Keratinocyte (primary cell): ENCODE measurements around the gene PCBD2. TPM values are rescaled to one million over a fixed set of nuclear protein-coding genes. Genes with fewer than 3 reads are reported as not detected.

Source experiments
- DNase-seq: peaks from one replicate; pipeline ENCODE4 v3.0.0-alpha.2; 2011; ENCODE audit warnings: low read depth, missing footprints, low spot score
- FAIRE-seq: peaks from 2 replicates; lab custom pipeline; 2011; peaks lifted over from hg19 to GRCh38; lab: Jason Lieb, UNC
- H2AFZ ChIP-seq: 2 replicates; pipeline ENCODE4 v1.6.0; 2012; ENCODE audit warnings: low read length, control low read depth, inconsistent platforms; ENCODE audit not compliant: control insufficient read depth
- H3K27ac ChIP-seq: 2 replicates; pipeline ENCODE4 v1.5.1; 2011; ENCODE audit warnings: low read length; ENCODE audit not compliant: control insufficient read depth, insufficient read depth
- H3K27me3 ChIP-seq: 3 replicates; pipeline ENCODE4 v1.6.0; 2011; ENCODE audit warnings: low read length; ENCODE audit not compliant: control insufficient read depth, insufficient read depth; ENCODE audit errors: extremely low read depth
- H3K36me3 ChIP-seq, 2 experiments: 2 replicates in 1 of 2; 3 replicates in 1 of 2; pipeline ENCODE4 v1.5.1; 2011; ENCODE audit warnings: low read length in 2 of 2, mild to moderate bottlenecking in 1 of 2; ENCODE audit not compliant: control insufficient read depth in 2 of 2, insufficient read depth in 2 of 2; ENCODE audit errors: extremely low read depth in 1 of 2
- H3K4me1 ChIP-seq: 3 replicates; pipeline ENCODE4 v1.5.1; 2011; ENCODE audit warnings: low read length; ENCODE audit not compliant: control insufficient read depth, insufficient read depth; ENCODE audit errors: extremely low read depth
- H3K4me2 ChIP-seq: 3 replicates; pipeline ENCODE4 v1.6.0; 2011; ENCODE audit warnings: low read depth, low read length; ENCODE audit not compliant: control insufficient read depth, insufficient read depth; ENCODE audit errors: extremely low read depth
- H3K4me3 ChIP-seq, 3 experiments: fragments of 200-600 bp in 1 of 3; sonication (generic) in 1 of 3; 2 replicates in 2 of 3; 3 replicates in 1 of 3; pipeline ENCODE4 v1.5.1; 2011 to 2016; ENCODE audit warnings: low read length in 3 of 3, mild to moderate bottlenecking in 3 of 3, control low read depth in 2 of 3, inconsistent platforms in 1 of 3, low read depth in 1 of 3, mixed read lengths in 1 of 3, mixed run types in 1 of 3, moderate library complexity in 1 of 3; ENCODE audit not compliant: control insufficient read depth in 2 of 3, insufficient read depth in 2 of 3; ENCODE audit errors: extremely low read depth in 1 of 3
- H3K79me2 ChIP-seq: 2 replicates; pipeline ENCODE4 v1.6.0; 2012; ENCODE audit warnings: low read length; ENCODE audit not compliant: control insufficient read depth, insufficient read depth
- H3K9ac ChIP-seq: 3 replicates; pipeline ENCODE4 v1.6.0; 2011; ENCODE audit warnings: low read length; ENCODE audit not compliant: control insufficient read depth, insufficient read depth; ENCODE audit errors: extremely low read depth
- H3K9me1 ChIP-seq: 3 replicates; pipeline ENCODE4 v1.6.0; 2011; ENCODE audit warnings: low read length; ENCODE audit not compliant: control insufficient read depth, insufficient read depth; ENCODE audit errors: extremely low read depth
- H3K9me3 ChIP-seq: 2 replicates; pipeline ENCODE4 v1.5.1; 2012; ENCODE audit warnings: low read depth, low read length; ENCODE audit not compliant: control insufficient read depth
- H4K20me1 ChIP-seq: 3 replicates; pipeline ENCODE4 v1.6.0; 2011; ENCODE audit warnings: low read length; ENCODE audit not compliant: control insufficient read depth, insufficient read depth; ENCODE audit errors: extremely low read depth
- EZH2 ChIP-seq: IDR thresholded peaks from one replicate; pipeline ENCODE4 v1.6.1; 2012; ENCODE audit warnings: inconsistent platforms, mild to moderate bottlenecking, low read length, moderate library complexity
- dilution Hi-C: fragments of 300-500 bp; cut with MboI; formaldehyde crosslinking; loops from one replicate; pipeline ENCODE4 v1.7.0; 2020; ENCODE audit warnings: low sequenced_read_pairs; ENCODE audit not compliant: extremely low pct_ligation_motif_present
- polyA plus RNA-seq, 5 experiments: library from polyadenylated mRNA; depleted of rRNA in 3 of 5; stranded (reverse) in 3 of 5; stranded (forward) in 1 of 5; unstranded in 1 of 5; fragments of >200 nt; gene quantifications; 1 replicate in 1 of 5; 2 replicates in 3 of 5; 3 replicates in 1 of 5; pipeline versions ENCODE4 v1.2.1 to v1.2.3, GENCODE V29; 2011 to 2012; ENCODE audit warnings: missing spikeins in 2 of 5, low read depth in 1 of 5, low replicate concordance in 1 of 5
- TF ChIP-seq, protein P1 (sequence below), 3 experiments: IDR thresholded peaks in 1 of 3; conservative IDR thresholded peaks in 1 of 3; optimal IDR thresholded peaks in 1 of 3; 2 replicates in 2 of 3; 3 replicates in 1 of 3; pipeline versions ENCODE3 to v1.5.1; 2011; ENCODE audit warnings: low read length in 3 of 3, mild to moderate bottlenecking in 3 of 3, moderate library complexity in 2 of 3, control low read depth in 1 of 3, inconsistent platforms in 1 of 3; ENCODE audit not compliant: insufficient read depth in 2 of 3; ENCODE audit errors: extremely low read depth in 1 of 3

Gene PCBD2
- polyA plus RNA-seq, 1 donor (not counting 4 experiments of a cell fraction or from before 2014, with no cell fraction given), result 6.2 TPM

DNA sequence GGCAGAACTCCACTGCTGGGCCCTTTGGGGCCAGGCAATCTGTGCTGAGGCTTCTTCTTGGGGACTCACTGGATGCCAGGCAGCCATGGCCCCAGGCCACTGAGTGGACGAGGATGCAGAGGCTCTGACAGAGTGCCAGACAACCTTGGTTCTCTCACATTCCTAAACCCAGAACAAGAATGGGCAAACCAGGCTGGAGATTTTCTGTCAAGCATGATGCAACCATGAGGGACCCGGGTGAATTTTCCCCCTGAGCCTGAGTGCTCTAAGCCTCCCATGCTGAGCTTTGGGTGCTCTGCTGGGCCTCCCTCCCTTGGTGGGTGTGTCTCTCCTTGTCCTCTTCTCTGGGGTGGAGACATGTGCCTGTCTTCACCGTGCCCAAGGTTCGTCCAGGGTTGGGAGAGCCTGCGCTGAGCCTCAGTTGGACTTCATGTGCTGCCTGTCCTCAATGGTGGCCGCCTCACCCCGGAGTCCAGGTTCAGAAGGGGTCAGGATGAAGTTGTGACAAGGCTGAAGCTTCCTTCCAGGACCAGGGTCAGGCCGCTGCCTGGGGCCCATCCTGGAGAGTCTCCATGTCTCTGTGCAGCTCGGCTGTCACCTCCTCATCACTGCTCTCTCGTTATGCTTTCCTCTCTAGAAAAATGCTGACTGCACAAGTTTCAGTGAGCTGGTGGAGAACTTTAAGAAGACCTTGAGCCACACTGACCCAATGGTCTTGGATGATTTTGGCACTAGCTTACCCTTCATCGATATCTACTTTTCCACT lies 105.0 kb downstream of the PCBD2 start:
- H3K27me3 ChIP-seq, result no peaks in the 10 kb centered on the region
- H3K27ac ChIP-seq, result no peak overlapping the region
- dilution Hi-C loops, result no loop called here
- H2AFZ ChIP-seq, result no peak overlapping the region
- no peaks in the 10 kb centered on the region for H3K4me1 ChIP-seq
- H3K9ac ChIP-seq, result no peak overlapping the region
- DNase-seq (no peak), FAIRE-seq (no peak)
- no peaks in the 10 kb centered on the region for H3K9me1 ChIP-seq
- H3K79me2 ChIP-seq, result no peaks in the 10 kb centered on the region
- no peak overlapping the region for H3K4me2 ChIP-seq
- TF ChIP-seq, protein P1, sequence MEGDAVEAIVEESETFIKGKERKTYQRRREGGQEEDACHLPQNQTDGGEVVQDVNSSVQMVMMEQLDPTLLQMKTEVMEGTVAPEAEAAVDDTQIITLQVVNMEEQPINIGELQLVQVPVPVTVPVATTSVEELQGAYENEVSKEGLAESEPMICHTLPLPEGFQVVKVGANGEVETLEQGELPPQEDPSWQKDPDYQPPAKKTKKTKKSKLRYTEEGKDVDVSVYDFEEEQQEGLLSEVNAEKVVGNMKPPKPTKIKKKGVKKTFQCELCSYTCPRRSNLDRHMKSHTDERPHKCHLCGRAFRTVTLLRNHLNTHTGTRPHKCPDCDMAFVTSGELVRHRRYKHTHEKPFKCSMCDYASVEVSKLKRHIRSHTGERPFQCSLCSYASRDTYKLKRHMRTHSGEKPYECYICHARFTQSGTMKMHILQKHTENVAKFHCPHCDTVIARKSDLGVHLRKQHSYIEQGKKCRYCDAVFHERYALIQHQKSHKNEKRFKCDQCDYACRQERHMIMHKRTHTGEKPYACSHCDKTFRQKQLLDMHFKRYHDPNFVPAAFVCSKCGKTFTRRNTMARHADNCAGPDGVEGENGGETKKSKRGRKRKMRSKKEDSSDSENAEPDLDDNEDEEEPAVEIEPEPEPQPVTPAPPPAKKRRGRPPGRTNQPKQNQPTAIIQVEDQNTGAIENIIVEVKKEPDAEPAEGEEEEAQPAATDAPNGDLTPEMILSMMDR (optimal IDR thresholded peaks at IDR 0.05 in 1 of 3, IDR thresholded peaks at IDR 0.05 in 1 of 3, conservative IDR thresholded peaks at IDR 0.05 in 1 of 3; ENCODE audit: extremely low read depth in 1 of 3, insufficient read depth in 2 of 3, low read length in 3 of 3), result no peak
- TF ChIP-seq EZH2, result no peak
- no peak overlapping the region for H3K4me3 ChIP-seq
- no peaks in the 10 kb centered on the region for H3K9me3 ChIP-seq
- H4K20me1 ChIP-seq, result no peaks in the 10 kb centered on the region
- no peaks in the 10 kb centered on the region for H3K36me3 ChIP-seq

DNA sequence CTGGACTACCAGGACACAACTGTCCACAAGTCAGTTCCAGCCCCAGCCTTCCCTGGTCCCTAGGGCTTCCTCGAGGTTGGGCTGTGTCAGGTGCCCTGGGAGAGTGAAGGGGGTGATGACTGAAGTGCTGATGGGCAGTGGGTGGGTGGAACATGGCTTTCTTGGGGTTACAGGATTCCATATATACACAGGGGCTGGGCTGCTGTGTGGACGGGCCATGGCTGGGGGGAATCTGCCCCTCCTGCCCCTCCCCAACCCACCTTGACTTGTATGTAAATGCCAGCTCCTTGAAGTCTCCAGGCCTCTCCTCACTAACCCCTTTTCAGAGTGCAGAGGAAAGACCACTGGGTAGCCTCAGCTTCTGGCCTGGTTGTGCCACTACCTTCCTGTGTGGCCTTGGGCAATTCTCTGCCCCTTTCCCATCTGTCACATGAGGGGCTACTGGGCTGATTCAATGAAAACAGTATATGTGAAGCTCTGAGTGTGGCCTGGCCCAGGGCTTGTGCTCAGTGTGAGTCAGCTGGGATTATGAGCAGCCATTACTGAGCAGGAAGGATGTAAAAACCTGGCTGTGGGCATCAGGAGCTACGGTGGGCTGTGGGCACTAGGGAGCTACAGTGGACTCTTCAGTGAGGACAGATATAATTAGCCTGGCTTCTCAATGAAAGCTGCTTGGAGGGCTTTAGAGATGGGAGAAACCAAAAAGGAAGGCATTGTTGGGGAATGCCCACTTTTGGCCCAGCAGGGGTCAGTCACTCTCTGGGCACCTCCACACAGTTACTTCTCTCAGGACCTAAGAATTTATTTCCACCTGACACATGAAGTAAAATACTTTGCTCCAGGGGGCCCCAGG lies 105.8 kb downstream of the PCBD2 start:
- FAIRE-seq (no peak), DNase-seq (no peak)
- Histone ChIP-seq H4K20me1 (no peaks in the 10 kb centered on the region), H2AFZ (no peak overlapping the region), H3K27me3 (peaks cover under 1% of the 10 kb centered on the region), H3K9me1 (no peaks in the 10 kb centered on the region), H3K9ac (no peak overlapping the region), H3K4me1 (no peaks in the 10 kb centered on the region), H3K36me3 (no peaks in the 10 kb centered on the region), H3K27ac (no peak overlapping the region), H3K4me2 (no peak overlapping the region), H3K79me2 (no peaks in the 10 kb centered on the region), H3K9me3 (no peaks in the 10 kb centered on the region), H3K4me3 (no peak overlapping the region)
- no peak for TF ChIP-seq EZH2
- TF ChIP-seq, protein P1 (optimal IDR thresholded peaks at IDR 0.05 in 1 of 3, IDR thresholded peaks at IDR 0.05 in 1 of 3, conservative IDR thresholded peaks at IDR 0.05 in 1 of 3; ENCODE audit: extremely low read depth in 1 of 3, insufficient read depth in 2 of 3, low read length in 3 of 3), result peak in 2 of 3 experiments; percentile 5 to 16
- dilution Hi-C loops, result no loop called here
